ENCODE data around the gene ARGLU1. TPM values are rescaled to one million over a fixed set of nuclear protein-coding genes. Genes with fewer than 3 reads are reported as not detected.
A peak's percentile ranks its signal among the peaks of the same experiment; 100 is the strongest.

The ARGLU1 gene
- total RNA-seq, 1 donor: 42.0 TPM

GRCh38 chr13:106514928-106515634, 52.9 kb downstream of the ARGLU1 start:
- Histone ChIP-seq H3K36me3 (ENCODE audit: insufficient read depth, low read length) (peaks cover 10% of the 10 kb centered on the region), H3K4me1 (ENCODE audit: insufficient read depth, low read length) (peaks cover 7% of the 10 kb centered on the region), H3K4me3 (ENCODE audit: insufficient read depth, low read length) (no peak overlapping the region), H3K4me2 (ENCODE audit: insufficient read depth, low read length) (no peak overlapping the region), H2AFZ (ENCODE audit: low read length) (no peak overlapping the region), H3K9me3 (ENCODE audit: low read depth, low read length) (no peaks in the 10 kb centered on the region), H4K20me1 (ENCODE audit: insufficient read depth, low read length) (no peaks in the 10 kb centered on the region), H3K27me3 (ENCODE audit: insufficient read depth, low read length) (no peaks in the 10 kb centered on the region), H3K79me2 (ENCODE audit: insufficient read depth, low read length) (peaks cover 78% of the 10 kb centered on the region), H3K27ac (ENCODE audit: low read depth, low read length) (no peak overlapping the region)
- TF ChIP-seq CTCF (IDR thresholded peaks at IDR 0.05; ENCODE audit: extremely low read depth, low read depth, low read length): no peak
- DNase-seq (ENCODE audit: insufficient read length, low spot score, missing footprints): no peak

GRCh38 chr13:106513025-106513983, 54.6 kb downstream of the ARGLU1 start:
- no peak for DNase-seq (ENCODE audit: insufficient read length, low spot score, missing footprints)
- H4K20me1 ChIP-seq (ENCODE audit: insufficient read depth, low read length): no peaks in the 10 kb centered on the region
- no peak for TF ChIP-seq CTCF (IDR thresholded peaks at IDR 0.05; ENCODE audit: extremely low read depth, low read depth, low read length)
- no peaks in the 10 kb centered on the region for H3K9me3 ChIP-seq (ENCODE audit: low read depth, low read length)
- peak overlapping the region; percentile 25 for H2AFZ ChIP-seq (ENCODE audit: low read length)
- peaks cover 11% of the 10 kb centered on the region for H3K4me1 ChIP-seq (ENCODE audit: insufficient read depth, low read length)
- H3K4me3 ChIP-seq (ENCODE audit: insufficient read depth, low read length): no peak overlapping the region
- H3K27me3 ChIP-seq (ENCODE audit: insufficient read depth, low read length): no peaks in the 10 kb centered on the region
- H3K27ac ChIP-seq (ENCODE audit: low read depth, low read length): no peak overlapping the region
- H3K79me2 ChIP-seq (ENCODE audit: insufficient read depth, low read length): peaks cover 72% of the 10 kb centered on the region
- peak overlapping the region; percentile 11 for H3K4me2 ChIP-seq (ENCODE audit: insufficient read depth, low read length)
- H3K36me3 ChIP-seq (ENCODE audit: insufficient read depth, low read length): peaks cover 14% of the 10 kb centered on the region

GRCh38 chr13:106507560-106508274, 60.2 kb downstream of the ARGLU1 start:
- peak overlapping the region; percentile 75 for H2AFZ ChIP-seq (ENCODE audit: low read length)
- H3K27ac ChIP-seq (ENCODE audit: low read depth, low read length): peak overlapping the region; percentile 87
- H3K36me3 ChIP-seq (ENCODE audit: insufficient read depth, low read length): peaks cover 7% of the 10 kb centered on the region
- H3K79me2 ChIP-seq (ENCODE audit: insufficient read depth, low read length): peaks cover 43% of the 10 kb centered on the region
- H4K20me1 ChIP-seq (ENCODE audit: insufficient read depth, low read length): no peaks in the 10 kb centered on the region
- H3K27me3 ChIP-seq (ENCODE audit: insufficient read depth, low read length): no peaks in the 10 kb centered on the region
- H3K4me2 ChIP-seq (ENCODE audit: insufficient read depth, low read length): peak overlapping the region; percentile 72
- H3K4me1 ChIP-seq (ENCODE audit: insufficient read depth, low read length): peaks cover 28% of the 10 kb centered on the region
- no peaks in the 10 kb centered on the region for H3K9me3 ChIP-seq (ENCODE audit: low read depth, low read length)
- peak; percentile 84 for DNase-seq (ENCODE audit: insufficient read length, low spot score, missing footprints)
- no peak for TF ChIP-seq CTCF (IDR thresholded peaks at IDR 0.05; ENCODE audit: extremely low read depth, low read depth, low read length)
- H3K4me3 ChIP-seq (ENCODE audit: insufficient read depth, low read length): peak overlapping the region; percentile 51
